HEK293 (cell line): ENCODE results near the gene ABHD8.

Experiments used
- CTCF ChIA-PET: fragments of 350-600 bp; formaldehyde crosslinking; extraction: SDS; loops from one replicate; lab custom pipeline; 2021; ENCODE audit warnings: antibody characterized with exemption; lab: Yijun Ruan, JAX
- POLR2A ChIA-PET: fragments of 300-600 bp; formaldehyde crosslinking; extraction: SDS; loops from one replicate; lab custom pipeline; 2020; ENCODE audit warnings: antibody characterized with exemption, inconsistent platforms; lab: Yijun Ruan, JAX
- H3K27ac ChIP-seq: fragments of 200-500 bp; sonication (Bioruptor generic); 2 replicates; pipeline ENCODE4 v1.5.1; 2014; ENCODE audit warnings: low read depth, low read length, control low read depth, inconsistent platforms; ENCODE audit errors: extremely low read depth
- H3K36me3 ChIP-seq, 2 experiments: fragments of 200-500 bp in 1 of 2; sonication (Bioruptor generic) in 1 of 2; 1 replicate in 1 of 2; 2 replicates in 1 of 2; pipeline ENCODE4 v1.5.1; 2014 to 2017; ENCODE audit warnings: inconsistent platforms in 2 of 2, low read length in 2 of 2; ENCODE audit not compliant: control insufficient read depth in 2 of 2, insufficient read depth in 1 of 2
- H3K4me1 ChIP-seq: fragments of 200-500 bp; sonication (Bioruptor generic); 2 replicates; pipeline ENCODE4 v1.5.1; 2014; ENCODE audit warnings: mild to moderate bottlenecking, low read length, inconsistent platforms; ENCODE audit not compliant: control insufficient read depth, insufficient read depth
- H3K4me3 ChIP-seq: 2 replicates; pipeline ENCODE4 v1.5.1; 2011; ENCODE audit warnings: low read depth, mild to moderate bottlenecking, control low read depth, low read length, moderate library complexity
- H3K9me3 ChIP-seq: fragments of 200-500 bp; sonication (Bioruptor generic); 2 replicates; pipeline ENCODE4 v1.5.1; 2014; ENCODE audit warnings: low read depth, low read length, inconsistent platforms; ENCODE audit not compliant: control insufficient read depth, insufficient read depth
- EGR2 ChIP-seq: fragments of 450-650 bp; formaldehyde crosslinking; IDR thresholded peaks from 2 replicates; pipeline ENCODE4 v1.5.1; 2016; ENCODE audit warnings: low read depth, missing biosample characterization, missing genetic modification characterization
- GLIS2 ChIP-seq: fragments of 450-650 bp; formaldehyde crosslinking; IDR thresholded peaks from 2 replicates; pipeline ENCODE4 v1.5.1; 2016; ENCODE audit warnings: missing biosample characterization, missing genetic modification characterization
- INSM2 ChIP-seq: fragments of 450-650 bp; formaldehyde crosslinking; IDR thresholded peaks from 2 replicates; pipeline ENCODE4 v1.5.1; 2016; ENCODE audit warnings: missing biosample characterization, missing genetic modification characterization
- MEIS1 ChIP-seq: sonication (generic); formaldehyde crosslinking; IDR thresholded peaks from 2 replicates; pipeline ENCODE4 v1.8.1; 2022; ENCODE audit warnings: missing genetic modification reagents, mild to moderate bottlenecking, borderline replicate concordance
- OSR2 ChIP-seq: fragments of 450-650 bp; formaldehyde crosslinking; IDR thresholded peaks from 2 replicates; pipeline ENCODE4 v1.5.1; 2016; ENCODE audit warnings: missing biosample characterization, missing genetic modification characterization
- PRDM2 ChIP-seq: fragments of 450-650 bp; formaldehyde crosslinking; IDR thresholded peaks from 2 replicates; pipeline ENCODE4 v1.5.1; 2016; ENCODE audit warnings: missing biosample characterization, missing genetic modification characterization, borderline replicate concordance
- ZBTB26 ChIP-seq: fragments of 450-650 bp; formaldehyde crosslinking; optimal IDR thresholded peaks from 2 replicates; pipeline ENCODE3; 2016; ENCODE audit warnings: missing biosample characterization, mild to moderate bottlenecking, missing genetic modification characterization
- ZNF112 ChIP-seq: fragments of 450-650 bp; formaldehyde crosslinking; IDR thresholded peaks from 2 replicates; pipeline ENCODE4 v1.5.0; 2017; ENCODE audit warnings: missing biosample characterization, missing genetic modification characterization
- ZNF148 ChIP-seq: fragments of 450-650 bp; formaldehyde crosslinking; IDR thresholded peaks from 2 replicates; pipeline ENCODE4 v1.5.0; 2017; ENCODE audit warnings: missing biosample characterization, missing genetic modification characterization, borderline replicate concordance
- ZNF16 ChIP-seq: fragments of 450-650 bp; formaldehyde crosslinking; IDR thresholded peaks from 2 replicates; pipeline ENCODE4 v1.5.1; 2016; ENCODE audit warnings: low read depth, missing biosample characterization, missing genetic modification characterization
- ZNF214 ChIP-seq: fragments of 450-650 bp; formaldehyde crosslinking; IDR thresholded peaks from 2 replicates; pipeline ENCODE4 v1.5.1; 2017; ENCODE audit warnings: missing biosample characterization, mild to moderate bottlenecking, missing genetic modification characterization, borderline replicate concordance
- ZNF26 ChIP-seq: fragments of 450-650 bp; formaldehyde crosslinking; IDR thresholded peaks from 2 replicates; pipeline ENCODE4 v1.5.1; 2016; ENCODE audit warnings: missing biosample characterization, missing genetic modification characterization
- ZNF366 ChIP-seq: fragments of 450-650 bp; formaldehyde crosslinking; conservative IDR thresholded peaks from 2 replicates; pipeline ENCODE4 v1.5.1; 2016; ENCODE audit warnings: missing biosample characterization, missing genetic modification characterization
- ZNF37A ChIP-seq: fragments of 450-650 bp; IDR thresholded peaks from 2 replicates; pipeline ENCODE4 v1.5.1; 2018; ENCODE audit warnings: missing biosample characterization, missing genetic modification characterization
- ZNF658 ChIP-seq: fragments of 450-650 bp; formaldehyde crosslinking; IDR thresholded peaks from 2 replicates; pipeline ENCODE4; 2016; ENCODE audit warnings: missing biosample characterization, missing genetic modification characterization
- ZNF768 ChIP-seq: fragments of 450-650 bp; formaldehyde crosslinking; IDR thresholded peaks from 2 replicates; pipeline ENCODE4 v1.5.1; 2018; ENCODE audit warnings: missing biosample characterization, mild to moderate bottlenecking, missing genetic modification characterization

ABHD8 gene

GRCh38 chr19:17347877-17348276 lies 44.7 kb upstream of the ABHD8 start:
- Histone ChIP-seq H3K9me3 (no peaks in the 10 kb centered on the region), H3K27ac (no peak overlapping the region), H3K4me3 (no peak overlapping the region), H3K4me1 (no peaks in the 10 kb centered on the region), H3K36me3 (no peaks in the 10 kb centered on the region; a peak in 1 of 3 replicates)
- POLR2A ChIA-PET = no interaction called here
- no peak for TF ChIP-seq PRDM2 (tag by site-specific recombination)
- TF ChIP-seq EGR2 (tag by site-specific recombination) = no peak
- TF ChIP-seq ZNF112 (tag by site-specific recombination) = no peak
- TF ChIP-seq ZBTB26 = peak; percentile 11
- peak; percentile 95 for TF ChIP-seq ZNF16 (tag by site-specific recombination)
- no peak for TF ChIP-seq MEIS1 (CRISPR knock-in tag)
- no peak for TF ChIP-seq ZNF214 (tag by site-specific recombination)
- no peak for TF ChIP-seq ZNF148 (tag by site-specific recombination)
- no peak for TF ChIP-seq ZNF366 (tag by site-specific recombination)
- no peak for TF ChIP-seq ZNF768
- TF ChIP-seq OSR2 (tag by site-specific recombination) = no peak
- no peak for TF ChIP-seq INSM2
- no peak for TF ChIP-seq ZNF658 (tag by site-specific recombination)
- TF ChIP-seq GLIS2 (tag by site-specific recombination) = no peak
- no peak for TF ChIP-seq ZNF37A (tag by site-specific recombination)
- no peak for TF ChIP-seq ZNF26
- CTCF ChIA-PET = interaction anchor here (0.5 to 2.2 kb wide), 7 partner anchors 36 to 416 kb away, joined by 3 to 17 read pairs (median 3); no protein-coding TSS in a partner anchor
